Activated CD4-positive, CD25-positive, alpha-beta regulatory T cell treated with anti-CD3 and anti-CD28 coated beads, Interleukin-2, amount 50 U/mL, for 24 hours (primary cell): ENCODE data around the gene SERPINC1.
"Not testable (repeated sequence)": the region's sequence is repeated elsewhere in the genome, so short reads cannot be mapped to it uniquely, and the experiment has no call there.

Experiments used
- ATAC-seq, 2 donors: fragments of 150-1000 bp; cut with Tn5 transposase; one replicate each; pipeline ENCODE4 v1.10.0; 2021; ENCODE audit warnings: mild to moderate bottlenecking in 1 of 2, moderate library complexity in 1 of 2

SERPINC1 gene

DNA sequence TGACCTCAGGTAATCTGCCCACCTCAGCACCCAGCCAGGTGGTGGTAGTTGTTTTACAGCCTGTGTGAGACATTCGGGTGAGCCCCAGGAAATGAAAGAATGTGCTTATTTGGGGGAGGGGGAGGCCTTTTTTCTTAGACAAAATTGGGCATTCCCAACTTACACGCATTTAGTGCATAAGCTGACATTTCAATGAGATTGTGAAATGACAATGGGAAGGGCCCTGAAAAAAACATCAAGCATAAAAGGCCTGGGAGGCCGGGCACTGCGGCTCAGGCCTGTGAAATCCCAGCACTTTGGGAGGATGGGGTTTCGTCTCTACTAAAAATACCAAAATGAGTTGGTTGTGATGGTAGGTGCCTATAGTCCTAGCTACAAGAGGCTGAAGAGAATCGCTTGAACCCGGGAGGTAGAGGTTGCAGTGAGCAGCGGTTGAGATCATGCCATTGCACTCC is 54.3 kb downstream of the SERPINC1 start:
- ATAC-seq, result no peak

DNA sequence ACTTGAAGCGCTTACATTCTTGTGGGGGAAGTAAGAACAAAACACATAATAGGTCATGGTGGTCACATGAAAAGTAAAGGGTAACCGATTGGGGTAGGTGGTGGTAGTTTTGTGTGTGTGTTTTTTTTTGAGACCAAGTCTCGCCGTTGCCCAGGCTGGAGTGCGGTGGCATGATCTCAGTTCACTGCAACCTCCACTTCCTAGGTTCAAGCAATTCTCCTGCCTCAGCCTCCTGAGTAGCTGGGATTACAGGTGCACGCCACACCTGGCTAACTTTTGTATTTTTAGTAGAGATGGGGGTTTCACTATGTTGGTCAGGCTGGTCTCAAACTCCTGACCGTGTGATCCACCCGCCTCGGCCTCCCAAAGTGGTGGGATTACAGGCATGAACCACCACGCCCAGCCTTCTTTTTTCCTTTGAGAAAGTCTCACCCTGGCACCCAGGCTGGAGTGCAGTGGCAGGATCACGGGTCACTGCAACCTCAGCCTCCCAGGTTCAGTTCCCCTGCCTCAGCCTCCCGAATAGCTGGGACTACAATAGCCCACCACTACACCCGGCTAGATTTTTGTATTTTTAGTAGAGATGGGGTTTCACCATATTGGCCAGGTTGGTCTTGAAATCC is 54.9 kb downstream of the SERPINC1 start:
- peak; percentile 2 to 10 for ATAC-seq

DNA sequence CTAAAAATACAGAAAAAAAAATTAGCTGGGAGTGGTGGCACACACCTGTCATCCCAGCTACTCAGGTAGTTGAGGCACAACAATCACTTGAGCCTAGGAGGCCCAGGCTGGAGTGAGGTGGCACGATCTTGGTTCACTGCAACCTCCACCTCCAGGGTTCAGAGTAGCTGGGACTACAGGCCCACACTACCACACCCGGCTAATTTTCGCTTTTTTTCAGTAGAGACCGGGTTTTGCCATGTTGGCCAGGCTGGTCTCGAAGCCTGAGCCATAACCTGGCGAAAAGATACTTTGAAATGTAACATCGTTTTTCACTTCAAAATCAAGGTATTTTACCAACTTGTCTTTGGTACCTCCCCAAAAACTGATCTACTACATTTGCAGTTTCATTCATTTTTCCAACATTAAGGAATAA is 55.4 kb downstream of the SERPINC1 start:
- peak; percentile 9 to 11 for ATAC-seq

DNA sequence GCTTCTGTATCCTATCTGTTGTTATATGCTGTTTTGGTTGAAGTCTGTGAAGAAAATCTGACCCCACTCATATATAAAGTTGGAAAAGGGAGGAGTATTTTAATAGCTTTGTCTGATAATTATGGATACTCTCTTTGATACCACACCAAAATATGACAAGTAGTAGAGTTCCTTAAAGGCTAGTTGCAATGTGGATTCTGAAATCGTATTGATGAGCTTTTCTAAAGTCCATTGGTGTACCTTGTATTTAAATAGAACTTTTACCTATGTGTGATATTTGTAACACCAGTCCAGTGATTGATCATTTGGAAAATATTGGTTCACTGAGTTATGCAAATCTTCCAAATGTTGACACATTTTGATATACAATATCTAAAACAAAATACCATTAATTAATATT is 57.1 kb downstream of the SERPINC1 start:
- no peak for ATAC-seq

DNA sequence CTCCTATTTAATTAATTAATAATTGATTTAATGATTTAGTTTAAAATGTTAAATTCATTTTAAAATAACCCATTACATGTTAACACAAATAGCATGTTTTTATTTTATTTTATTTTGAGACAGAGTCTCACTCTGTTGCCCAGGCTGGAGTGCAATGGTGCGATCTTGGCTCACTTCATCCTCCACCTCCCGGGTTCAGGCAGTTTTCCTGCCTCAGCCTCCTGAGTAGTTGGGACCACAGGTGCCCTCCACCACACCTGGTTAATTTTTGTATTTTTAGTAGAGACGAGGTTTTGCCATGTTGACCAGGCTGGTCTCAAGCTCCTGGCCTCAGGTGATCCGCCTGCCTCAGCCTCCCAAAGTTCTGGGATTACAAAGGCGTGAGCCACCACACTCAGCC is 57.6 kb downstream of the SERPINC1 start:
- ATAC-seq, result not testable (repeated sequence)

DNA sequence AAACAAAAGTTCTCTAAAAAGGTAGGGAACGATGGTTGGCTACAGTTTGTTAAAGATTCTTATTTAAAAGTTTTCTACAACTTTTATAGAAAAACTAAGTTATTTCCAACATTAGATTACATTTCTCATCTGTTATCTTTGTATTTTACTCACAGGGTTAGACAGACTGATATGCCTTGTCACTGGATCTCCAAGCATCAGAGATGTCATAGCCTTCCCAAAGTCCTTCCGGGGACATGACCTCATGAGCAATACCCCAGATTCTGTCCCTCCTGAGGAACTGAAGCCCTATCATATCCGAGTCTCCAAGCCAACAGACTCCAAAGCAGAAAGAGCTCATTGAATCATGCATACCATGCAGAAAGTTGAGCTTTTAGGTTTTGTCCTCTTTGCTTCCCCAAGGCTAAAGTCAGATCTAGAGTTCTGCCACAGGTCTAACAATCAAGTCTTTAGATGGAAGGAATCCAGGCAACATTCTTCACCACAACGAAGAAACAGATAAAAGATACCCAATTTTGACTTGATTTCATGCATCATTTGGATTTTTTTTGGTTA is 59.7 kb downstream of the SERPINC1 start:
- ATAC-seq, result no peak

DNA sequence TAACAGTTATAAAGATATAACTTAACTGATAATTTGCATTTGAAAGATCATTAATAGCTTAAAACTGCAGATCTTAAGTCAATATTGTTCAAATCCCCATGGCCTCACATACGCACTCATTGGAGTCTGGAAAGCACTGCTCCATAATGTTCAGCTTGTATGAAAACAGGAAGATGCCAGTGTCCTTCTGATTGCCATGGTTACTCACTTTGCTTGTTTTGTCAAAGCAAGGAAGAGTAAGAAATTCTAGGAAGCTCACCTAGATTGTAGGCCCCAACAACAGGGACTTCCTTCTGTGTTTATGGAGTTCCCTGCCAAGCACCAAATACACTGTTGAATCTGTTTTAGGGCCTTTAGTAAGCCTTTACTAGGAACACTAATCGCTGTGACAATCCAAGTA is 60.2 kb downstream of the SERPINC1 start:
- ATAC-seq, result no peak

DNA sequence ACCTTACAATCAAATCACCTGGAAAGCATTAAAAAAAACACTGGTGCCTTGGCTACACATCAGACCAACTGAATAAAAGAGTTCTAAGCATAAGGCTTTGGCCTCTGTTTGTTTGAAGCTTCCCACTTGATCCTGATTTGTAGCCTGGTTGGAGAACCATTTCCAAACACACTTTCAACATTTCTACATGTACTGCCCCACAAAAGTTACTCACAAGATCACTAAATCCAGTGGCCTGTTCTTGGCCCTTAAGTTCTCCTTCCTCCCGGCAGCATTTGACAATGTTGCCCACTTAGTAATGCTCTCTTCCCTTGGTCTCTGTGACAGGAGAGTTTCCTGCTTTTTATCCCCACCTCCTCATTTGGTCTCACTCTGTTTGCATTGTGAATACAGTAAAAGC is 61.1 kb downstream of the SERPINC1 start:
- no peak for ATAC-seq
